Neural cell (in vitro differentiated cells): ENCODE data around the gene STYXL2. TPM values are rescaled to one million over a fixed set of nuclear protein-coding genes. Genes with fewer than 3 reads are reported as not detected.

Source experiments
- H2AFZ ChIP-seq: fragments of 200-600, 300-800 bp; sonication (generic), shearing (Covaris generic); 2 replicates; pipeline ENCODE4 v1.6.0; 2014; ENCODE audit warnings: low read depth, mild to moderate bottlenecking, antibody characterized with exemption, low read length, moderate library complexity
- H3F3A ChIP-seq: fragments of 200-600 bp; shearing (Covaris generic); 2 replicates; pipeline ENCODE4 v1.6.1; 2016; ENCODE audit warnings: mild to moderate bottlenecking, moderate library complexity, mixed read lengths, antibody characterized with exemption, low read length; ENCODE audit not compliant: insufficient read depth, poor library complexity, severe bottlenecking
- H3K27ac ChIP-seq: fragments of 200-600, 300-800 bp; sonication (generic), shearing (Covaris generic); 2 replicates; pipeline ENCODE4 v1.5.1; 2014; ENCODE audit warnings: mild to moderate bottlenecking, low read length, moderate library complexity
- H3K27me3 ChIP-seq: fragments of 300-800, 200-600 bp; sonication (generic), shearing (Covaris generic); 2 replicates; pipeline ENCODE4 v1.6.0; 2014; ENCODE audit warnings: mild to moderate bottlenecking, low read depth, low read length, moderate library complexity; ENCODE audit not compliant: insufficient read depth
- H3K36me3 ChIP-seq: fragments of 300-800, 200-600 bp; sonication (generic), shearing (Covaris generic); 2 replicates; pipeline ENCODE4 v1.5.1; 2014; ENCODE audit warnings: mild to moderate bottlenecking, antibody characterized with exemption, low read length, moderate library complexity; ENCODE audit not compliant: insufficient read depth
- H3K4me2 ChIP-seq: fragments of 300-800, 200-600 bp; sonication (generic), shearing (Covaris generic); 2 replicates; pipeline ENCODE4 v1.6.0; 2014; ENCODE audit warnings: mild to moderate bottlenecking, low read length
- H3K4me3 ChIP-seq: fragments of 300-800, 200-600 bp; sonication (generic), shearing (Covaris generic); 2 replicates; pipeline ENCODE4 v1.5.1; 2014; ENCODE audit warnings: mild to moderate bottlenecking, low read length, moderate library complexity
- H3K79me2 ChIP-seq: fragments of 200-600 bp; shearing (Covaris generic); replicated peaks from 2 replicates; pipeline ENCODE4 v1.6.0; 2014; ENCODE audit warnings: mild to moderate bottlenecking, low read length, moderate library complexity; ENCODE audit not compliant: insufficient read depth
- H3K9ac ChIP-seq: fragments of 300-800, 200-600 bp; sonication (generic), shearing (Covaris generic); 2 replicates; pipeline ENCODE4 v1.6.1; 2016; ENCODE audit warnings: mild to moderate bottlenecking, low read length, mixed read lengths
- H3K9me2 ChIP-seq: fragments of 200-600 bp; shearing (Covaris generic); 2 replicates; pipeline ENCODE4 v1.6.1; 2016; ENCODE audit warnings: mild to moderate bottlenecking, low read length, mixed read lengths; ENCODE audit not compliant: insufficient read depth
- H3K9me3 ChIP-seq: fragments of 200-600, 300-800 bp; sonication (generic), shearing (Covaris generic); 2 replicates; pipeline ENCODE4 v1.6.1; 2016; ENCODE audit warnings: mild to moderate bottlenecking, mixed run types, low read length, moderate library complexity, mixed read lengths
- H4K20me1 ChIP-seq: fragments of 200-600 bp; shearing (Covaris generic); 2 replicates; pipeline ENCODE4 v1.6.1; 2016; ENCODE audit warnings: mild to moderate bottlenecking, mixed run types; ENCODE audit not compliant: insufficient read depth
- EP300 ChIP-seq: fragments of 450-650 bp; conservative IDR thresholded peaks from 2 replicates; pipeline ENCODE4 v1.6.1; 2014; ENCODE audit warnings: antibody characterized with exemption, mild to moderate bottlenecking, moderate library complexity; ENCODE audit not compliant: poor library complexity, severe bottlenecking
- EZH2 ChIP-seq: fragments of 200-600, 300-800 bp; shearing (Covaris generic), sonication (generic); IDR thresholded peaks from 2 replicates; pipeline ENCODE4 v1.6.1; 2014; ENCODE audit warnings: antibody characterized with exemption, low read length, borderline replicate concordance, mild to moderate bottlenecking; ENCODE audit not compliant: insufficient read depth, poor library complexity, severe bottlenecking
- MXI1 ChIP-seq: fragments of 450-650 bp; conservative IDR thresholded peaks from 2 replicates; pipeline ENCODE4 v1.6.1; 2014; ENCODE audit warnings: antibody characterized with exemption, mild to moderate bottlenecking; ENCODE audit not compliant: poor library complexity, severe bottlenecking
- POLR2AphosphoS5 ChIP-seq: IDR thresholded peaks from 2 replicates; pipeline ENCODE4 v1.6.1; 2012
- RAD21 ChIP-seq: fragments of 450-650 bp; conservative IDR thresholded peaks from 2 replicates; pipeline ENCODE4 v1.6.1; 2014; ENCODE audit warnings: antibody characterized with exemption, mild to moderate bottlenecking, moderate library complexity
- SMC3 ChIP-seq: fragments of 450-650 bp; conservative IDR thresholded peaks from 2 replicates; pipeline ENCODE4 v1.6.1; 2014; ENCODE audit warnings: antibody characterized with exemption, mild to moderate bottlenecking, moderate library complexity; ENCODE audit not compliant: poor library complexity
- TAF1 ChIP-seq: IDR thresholded peaks from 2 replicates; pipeline ENCODE4 v1.6.1; 2012; ENCODE audit warnings: low read depth
- polyA plus RNA-seq: library from polyadenylated mRNA; depleted of rRNA; stranded (reverse); fragments of >200 nt; gene quantifications from 2 replicates; pipeline ENCODE4 v1.2.3, GENCODE V29; 2014
- TF ChIP-seq, protein P1 (sequence below): fragments of 450-650 bp; IDR thresholded peaks from 2 replicates; pipeline ENCODE4 v1.5.1; 2014; ENCODE audit warnings: antibody characterized with exemption, mild to moderate bottlenecking, moderate library complexity; ENCODE audit not compliant: poor library complexity, severe bottlenecking
- TF ChIP-seq, protein P2 (sequence below): IDR thresholded peaks from 2 replicates; pipeline ENCODE4 v1.6.1; 2012; ENCODE audit warnings: borderline replicate concordance

The STYXL2 gene
- polyA plus RNA-seq, 1 donor from 2014 or later = not detected

DNA sequence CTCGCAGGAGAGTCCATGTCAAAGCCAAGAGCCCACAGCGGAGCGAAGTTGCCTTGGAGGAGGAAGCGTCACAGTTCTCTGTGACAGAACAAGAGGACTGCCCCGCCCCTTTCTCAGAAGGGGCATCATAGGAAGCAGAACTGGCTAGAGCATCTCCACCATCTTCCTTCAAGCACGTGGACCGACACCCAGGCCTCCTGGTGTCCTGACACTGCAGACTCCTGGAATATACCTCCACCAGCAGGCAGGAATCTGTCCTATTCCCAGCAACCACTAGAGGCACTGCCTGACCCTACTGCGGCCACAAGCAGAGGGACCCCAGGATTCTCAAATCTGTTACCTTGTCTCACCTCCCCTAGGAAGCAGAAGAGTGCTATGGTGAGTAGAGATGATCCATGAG, 41.5 kb upstream of the STYXL2 start:
- TF ChIP-seq MXI1 (no peak), EZH2 (no peak), SMC3 (no peak), POLR2AphosphoS5 (no peak), RAD21 (no peak), TAF1 (no peak), EP300 (no peak)
- TF ChIP-seq, protein P1, sequence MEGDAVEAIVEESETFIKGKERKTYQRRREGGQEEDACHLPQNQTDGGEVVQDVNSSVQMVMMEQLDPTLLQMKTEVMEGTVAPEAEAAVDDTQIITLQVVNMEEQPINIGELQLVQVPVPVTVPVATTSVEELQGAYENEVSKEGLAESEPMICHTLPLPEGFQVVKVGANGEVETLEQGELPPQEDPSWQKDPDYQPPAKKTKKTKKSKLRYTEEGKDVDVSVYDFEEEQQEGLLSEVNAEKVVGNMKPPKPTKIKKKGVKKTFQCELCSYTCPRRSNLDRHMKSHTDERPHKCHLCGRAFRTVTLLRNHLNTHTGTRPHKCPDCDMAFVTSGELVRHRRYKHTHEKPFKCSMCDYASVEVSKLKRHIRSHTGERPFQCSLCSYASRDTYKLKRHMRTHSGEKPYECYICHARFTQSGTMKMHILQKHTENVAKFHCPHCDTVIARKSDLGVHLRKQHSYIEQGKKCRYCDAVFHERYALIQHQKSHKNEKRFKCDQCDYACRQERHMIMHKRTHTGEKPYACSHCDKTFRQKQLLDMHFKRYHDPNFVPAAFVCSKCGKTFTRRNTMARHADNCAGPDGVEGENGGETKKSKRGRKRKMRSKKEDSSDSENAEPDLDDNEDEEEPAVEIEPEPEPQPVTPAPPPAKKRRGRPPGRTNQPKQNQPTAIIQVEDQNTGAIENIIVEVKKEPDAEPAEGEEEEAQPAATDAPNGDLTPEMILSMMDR = no peak
- TF ChIP-seq, protein P2, sequence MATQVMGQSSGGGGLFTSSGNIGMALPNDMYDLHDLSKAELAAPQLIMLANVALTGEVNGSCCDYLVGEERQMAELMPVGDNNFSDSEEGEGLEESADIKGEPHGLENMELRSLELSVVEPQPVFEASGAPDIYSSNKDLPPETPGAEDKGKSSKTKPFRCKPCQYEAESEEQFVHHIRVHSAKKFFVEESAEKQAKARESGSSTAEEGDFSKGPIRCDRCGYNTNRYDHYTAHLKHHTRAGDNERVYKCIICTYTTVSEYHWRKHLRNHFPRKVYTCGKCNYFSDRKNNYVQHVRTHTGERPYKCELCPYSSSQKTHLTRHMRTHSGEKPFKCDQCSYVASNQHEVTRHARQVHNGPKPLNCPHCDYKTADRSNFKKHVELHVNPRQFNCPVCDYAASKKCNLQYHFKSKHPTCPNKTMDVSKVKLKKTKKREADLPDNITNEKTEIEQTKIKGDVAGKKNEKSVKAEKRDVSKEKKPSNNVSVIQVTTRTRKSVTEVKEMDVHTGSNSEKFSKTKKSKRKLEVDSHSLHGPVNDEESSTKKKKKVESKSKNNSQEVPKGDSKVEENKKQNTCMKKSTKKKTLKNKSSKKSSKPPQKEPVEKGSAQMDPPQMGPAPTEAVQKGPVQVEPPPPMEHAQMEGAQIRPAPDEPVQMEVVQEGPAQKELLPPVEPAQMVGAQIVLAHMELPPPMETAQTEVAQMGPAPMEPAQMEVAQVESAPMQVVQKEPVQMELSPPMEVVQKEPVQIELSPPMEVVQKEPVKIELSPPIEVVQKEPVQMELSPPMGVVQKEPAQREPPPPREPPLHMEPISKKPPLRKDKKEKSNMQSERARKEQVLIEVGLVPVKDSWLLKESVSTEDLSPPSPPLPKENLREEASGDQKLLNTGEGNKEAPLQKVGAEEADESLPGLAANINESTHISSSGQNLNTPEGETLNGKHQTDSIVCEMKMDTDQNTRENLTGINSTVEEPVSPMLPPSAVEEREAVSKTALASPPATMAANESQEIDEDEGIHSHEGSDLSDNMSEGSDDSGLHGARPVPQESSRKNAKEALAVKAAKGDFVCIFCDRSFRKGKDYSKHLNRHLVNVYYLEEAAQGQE = no peak
- H3K9me3 ChIP-seq = no peaks in the 10 kb centered on the region
- H4K20me1 ChIP-seq = no peaks in the 10 kb centered on the region
- no peaks in the 10 kb centered on the region for H3K79me2 ChIP-seq
- no peak overlapping the region for H3K27ac ChIP-seq
- H3K27me3 ChIP-seq = no peaks in the 10 kb centered on the region
- no peak overlapping the region for H3K9ac ChIP-seq
- no peak overlapping the region for H2AFZ ChIP-seq
- no peaks in the 10 kb centered on the region for H3F3A ChIP-seq
- no peaks in the 10 kb centered on the region for H3K36me3 ChIP-seq
- H3K9me2 ChIP-seq = no peaks in the 10 kb centered on the region
- H3K4me3 ChIP-seq = no peak overlapping the region
- H3K4me2 ChIP-seq = no peak overlapping the region

DNA sequence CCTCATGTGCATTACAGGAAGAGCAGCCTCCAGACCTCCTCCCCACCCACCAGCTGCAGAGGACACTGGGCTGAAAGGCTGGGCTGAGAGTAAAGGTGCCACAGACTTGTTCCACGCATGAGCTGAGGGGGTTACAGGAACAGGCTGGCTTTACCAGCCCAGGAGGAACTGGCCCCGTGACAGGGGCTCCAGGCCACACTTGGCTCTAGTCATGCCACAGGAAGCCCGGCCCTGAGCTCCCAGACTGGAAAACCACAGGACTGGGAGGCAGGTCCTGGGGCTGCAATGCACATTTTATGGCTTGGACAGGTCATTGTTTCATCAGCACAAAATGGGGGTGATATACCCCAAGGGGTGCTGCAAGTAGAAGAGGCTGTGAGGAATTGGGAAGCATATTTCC, 39.3 kb upstream of the STYXL2 start:
- Histone ChIP-seq H3K9ac (no peak overlapping the region), H3K9me2 (no peaks in the 10 kb centered on the region), H3K27me3 (no peaks in the 10 kb centered on the region), H2AFZ (no peak overlapping the region), H3K4me2 (no peak overlapping the region), H3K9me3 (no peaks in the 10 kb centered on the region), H4K20me1 (no peaks in the 10 kb centered on the region), H3K4me3 (no peak overlapping the region), H3F3A (no peaks in the 10 kb centered on the region), H3K36me3 (no peaks in the 10 kb centered on the region), H3K79me2 (no peaks in the 10 kb centered on the region), H3K27ac (no peak overlapping the region)
- TF ChIP-seq EZH2 (no peak), MXI1 (no peak), RAD21 (no peak), EP300 (no peak), TAF1 (no peak), SMC3 (no peak), POLR2AphosphoS5 (no peak)
- TF ChIP-seq, protein P1 = no peak
- TF ChIP-seq, protein P2 = no peak
